Stimulated activated CD4-positive, alpha-beta T cell treated with anti-CD3 and anti-CD28 coated beads, Interleukin-2, amount 100 ng/mL, for 4 hours (primary cell): ENCODE results near the gene ERCC2.
"Not testable (repeated sequence)": the region's sequence is repeated elsewhere in the genome, so short reads cannot be mapped to it uniquely, and the experiment has no call there.

ENCODE experiments used
- DNase-seq: peaks from one replicate; pipeline ENCODE4 v3.0.0-alpha.2; 2020; ENCODE audit warnings: low read depth

Gene ERCC2

DNA sequence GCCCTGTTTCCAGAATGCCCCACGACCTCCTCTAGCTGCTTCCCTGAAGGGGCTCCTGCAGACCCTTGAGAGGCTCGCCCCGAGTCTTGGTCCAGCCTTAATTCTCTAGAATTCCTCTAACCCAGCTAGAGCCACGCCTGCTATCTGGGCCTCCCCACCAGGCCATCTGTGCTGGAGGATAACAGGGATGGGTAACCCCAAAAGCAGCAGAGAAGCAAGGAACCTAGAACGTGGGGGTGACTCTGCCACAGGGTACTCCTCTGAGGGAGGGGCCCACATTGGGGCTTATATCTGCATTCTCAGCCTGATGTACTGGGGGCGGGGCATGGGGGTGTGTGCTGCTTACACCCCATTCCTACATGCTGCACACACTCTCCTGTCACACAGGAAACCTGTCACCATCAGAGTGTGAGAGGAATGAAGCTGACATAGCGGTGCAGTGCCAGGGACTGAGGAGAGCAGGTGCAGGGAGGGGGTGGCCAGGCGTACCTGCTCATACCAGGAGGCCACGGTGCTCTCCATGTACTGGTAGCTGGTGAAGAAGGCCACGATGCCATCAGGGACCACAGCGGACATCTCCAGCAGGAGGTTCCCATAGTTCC, 16.0 kb downstream of the ERCC2 start:
- no peak for DNase-seq

DNA sequence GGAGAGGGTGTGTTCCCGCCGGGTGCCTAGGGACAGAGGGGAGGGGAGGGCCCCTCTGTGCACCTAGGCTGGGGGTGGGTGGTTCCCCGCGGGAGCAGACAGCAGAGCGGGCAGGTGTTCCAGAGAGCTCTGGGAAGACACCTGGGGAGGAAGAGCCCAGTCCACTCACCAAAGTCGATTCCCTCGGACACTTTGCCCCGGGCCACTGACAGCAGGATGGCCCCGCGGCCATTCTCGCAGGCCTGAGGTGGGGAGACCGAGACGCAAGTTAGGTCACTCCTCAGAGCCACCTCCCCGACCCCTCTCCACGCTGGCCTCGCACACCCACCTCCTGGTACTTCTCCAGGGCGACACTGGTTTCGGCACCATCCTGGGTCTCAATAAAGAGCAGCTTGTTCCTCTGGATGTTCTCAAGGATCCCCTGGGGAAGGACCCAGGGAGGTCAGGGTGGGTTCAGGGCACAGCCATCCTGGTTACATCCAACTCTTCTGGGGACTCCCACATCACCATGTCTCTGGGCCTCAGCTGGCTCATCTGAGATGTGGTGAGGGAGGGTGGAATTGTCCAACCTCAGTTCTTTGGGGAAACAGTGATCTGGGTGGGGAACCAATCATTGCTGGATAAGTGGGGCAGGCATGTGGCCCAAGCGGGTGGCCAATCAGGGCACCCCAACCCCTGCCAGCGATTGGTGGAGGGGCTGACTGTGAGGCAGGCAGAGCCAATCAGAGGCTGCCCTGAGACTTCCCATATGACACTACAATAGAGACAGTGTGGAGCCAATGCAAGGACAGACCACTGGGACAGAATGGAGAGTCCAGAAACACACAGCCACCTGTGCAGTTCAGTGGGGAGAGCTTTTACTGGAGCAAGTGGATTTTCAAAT, 17.2 kb downstream of the ERCC2 start:
- DNase-seq, result no peak

DNA sequence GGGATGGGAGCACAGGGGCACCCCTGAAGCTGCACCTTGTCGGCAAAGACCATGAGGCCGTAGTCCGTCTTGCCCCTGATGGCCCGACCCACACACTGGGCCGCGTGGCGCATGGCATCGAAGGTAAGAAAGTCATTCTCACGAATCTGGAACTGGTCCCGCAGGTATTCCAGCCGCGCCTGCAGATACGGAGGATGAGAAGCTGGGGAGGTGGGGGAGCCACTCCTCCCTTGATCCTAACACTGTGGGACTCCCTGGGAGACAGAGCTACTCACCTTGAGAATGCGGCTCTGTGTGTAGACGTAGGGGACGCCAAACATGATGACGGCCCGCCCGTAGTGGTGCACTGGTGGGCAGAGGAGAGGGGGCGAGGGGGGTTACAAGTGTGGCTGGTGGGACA, 17.9 kb downstream of the ERCC2 start:
- no peak for DNase-seq

DNA sequence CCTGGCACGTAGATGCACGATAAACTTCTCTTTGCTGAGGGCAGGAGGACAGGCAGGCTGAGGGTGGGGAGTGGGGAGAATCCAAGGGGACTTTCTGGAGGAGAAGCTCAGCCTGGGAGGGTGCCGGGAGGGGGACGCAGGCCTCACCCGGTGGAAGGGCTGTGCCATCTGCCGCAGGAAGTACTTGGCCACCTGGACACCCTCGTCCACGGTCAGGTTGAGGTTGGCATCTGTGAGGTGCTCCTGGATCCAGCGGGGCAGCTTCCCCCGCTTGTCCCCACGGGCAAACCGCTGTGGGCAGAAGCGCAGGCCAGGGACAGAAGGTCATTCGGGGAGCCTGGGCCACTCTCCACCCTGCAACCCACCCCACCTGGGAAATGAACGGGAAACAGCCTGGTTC, 18.3 kb downstream of the ERCC2 start:
- no peak for DNase-seq

DNA sequence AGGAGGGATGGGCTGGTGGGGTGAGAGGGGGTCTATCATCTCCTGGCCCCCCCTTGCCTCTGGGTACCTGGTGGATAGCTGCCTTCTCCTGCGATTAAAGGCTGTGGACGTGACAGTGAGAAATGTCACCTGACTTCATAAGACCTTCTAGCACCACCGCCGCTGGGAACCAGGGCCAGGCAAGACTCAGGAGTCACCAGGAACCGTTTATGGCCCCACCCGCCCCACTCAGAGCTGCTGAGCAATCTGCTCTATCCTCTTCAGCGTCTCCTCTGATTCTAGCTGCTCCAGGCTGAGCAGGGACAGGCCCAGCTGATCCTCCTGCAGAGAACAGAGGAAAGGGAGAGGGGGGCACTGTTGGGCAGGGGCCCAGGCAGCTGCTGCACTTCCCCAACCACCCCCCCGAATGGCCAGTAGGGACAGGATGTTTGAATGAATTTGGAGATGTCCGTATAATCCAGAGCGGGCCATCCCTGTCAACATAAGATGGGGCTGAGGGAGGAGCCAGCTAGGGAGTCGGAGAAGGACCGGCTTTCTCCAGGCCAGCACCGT, 18.9 kb downstream of the ERCC2 start:
- DNase-seq, result no peak

DNA sequence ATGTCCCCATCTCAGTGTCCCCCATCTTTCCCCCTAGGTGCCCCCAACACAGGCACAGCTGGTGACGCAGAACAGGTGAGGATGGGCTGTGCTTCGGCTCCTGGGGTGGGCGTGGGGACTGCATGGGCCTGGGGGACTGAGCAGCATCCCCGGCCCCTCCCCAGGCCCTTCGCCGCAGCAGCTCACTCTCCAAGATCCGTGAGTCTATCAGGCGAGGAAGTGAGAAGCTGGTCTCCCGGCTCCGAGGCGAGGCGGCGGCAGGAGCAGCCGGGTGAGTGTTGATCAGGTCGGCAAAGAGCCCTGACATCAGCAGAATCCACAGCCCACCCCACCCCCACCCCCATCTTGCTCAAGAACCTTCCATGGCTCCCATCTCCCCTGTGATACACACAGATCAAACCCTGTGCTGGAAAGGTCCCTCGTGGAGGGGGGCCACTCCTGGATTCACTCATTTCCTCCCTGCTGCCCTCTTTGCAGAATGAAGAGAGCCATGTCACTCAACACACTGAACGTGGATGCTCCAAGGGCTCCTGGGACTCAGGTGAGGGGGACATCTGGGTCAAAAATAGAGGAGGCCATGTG, 19.8 kb downstream of the ERCC2 start:
- DNase-seq, result no peak

DNA sequence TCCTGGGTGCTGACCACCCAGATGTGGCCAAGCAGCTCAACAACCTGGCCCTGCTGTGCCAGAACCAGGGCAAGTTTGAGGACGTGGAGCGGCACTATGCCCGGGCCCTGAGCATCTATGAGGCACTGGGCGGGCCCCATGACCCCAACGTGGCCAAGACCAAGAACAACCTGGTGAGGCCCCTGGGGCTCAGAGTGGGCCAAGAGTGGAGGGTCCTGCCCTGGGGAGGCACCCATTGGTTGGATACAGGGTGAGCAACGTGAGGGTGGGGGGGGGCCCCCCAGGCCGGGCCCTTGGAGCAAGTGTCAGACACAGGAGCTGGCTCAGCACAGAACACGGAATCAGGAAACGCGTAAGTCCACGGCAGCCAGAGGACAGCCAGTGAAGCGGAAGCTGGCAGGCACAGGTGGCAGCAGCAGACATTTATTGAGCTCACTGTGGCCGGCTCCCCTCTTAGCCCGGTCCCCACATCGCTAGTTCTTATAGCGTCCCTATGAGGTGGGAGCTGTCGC, 20.9 kb downstream of the ERCC2 start:
- DNase-seq, result no peak

DNA sequence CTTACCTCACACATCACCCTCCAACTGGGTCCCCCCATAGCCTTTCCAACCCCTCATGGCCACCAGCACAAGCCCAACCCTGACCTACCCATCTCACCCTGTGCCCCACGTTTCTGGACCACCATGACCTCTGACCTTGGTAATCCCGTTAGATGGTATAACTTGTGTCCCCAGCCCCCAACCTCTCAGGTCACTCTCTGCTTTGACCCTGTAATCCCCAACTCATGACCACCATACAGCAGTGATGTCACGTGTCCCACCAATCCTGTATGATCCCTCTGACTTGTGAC, 21.3 kb downstream of the ERCC2 start:
- no peak for DNase-seq

DNA sequence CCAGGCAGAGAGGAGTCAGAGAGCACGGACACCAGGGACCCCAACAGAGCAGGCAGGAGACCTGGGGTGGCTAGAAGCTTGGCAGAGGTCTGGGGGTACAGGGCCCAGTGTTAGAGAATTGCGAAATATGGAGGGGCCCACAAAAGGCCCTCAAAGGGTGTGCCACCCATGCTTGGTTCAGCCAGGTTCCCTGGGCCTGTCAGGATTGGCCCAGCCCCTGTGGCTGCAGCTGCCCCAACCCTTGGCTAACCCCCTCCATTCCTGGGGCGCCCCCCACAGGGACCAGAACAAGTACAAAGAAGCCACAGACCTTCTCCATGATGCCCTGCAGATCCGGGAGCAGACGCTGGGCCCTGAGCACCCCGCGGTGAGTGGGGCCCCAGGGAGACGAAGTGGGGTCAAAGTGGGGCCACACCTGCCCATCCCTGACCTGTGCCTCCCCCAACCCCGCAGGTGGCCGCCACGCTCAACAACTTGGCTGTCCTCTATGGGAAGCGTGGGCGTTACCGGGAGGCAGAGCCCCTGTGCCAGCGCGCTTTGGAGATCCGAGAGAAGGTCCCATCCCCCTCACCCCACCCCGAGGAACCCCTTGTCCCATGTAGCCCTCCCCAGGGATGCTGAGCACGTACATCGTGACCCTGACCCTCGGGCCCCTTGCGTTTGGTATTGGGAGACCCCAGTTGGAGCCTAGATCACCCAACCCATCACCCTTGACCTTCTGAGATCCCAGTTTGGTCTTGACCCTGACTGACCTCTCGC, 21.8 kb downstream of the ERCC2 start:
- no peak for DNase-seq

DNA sequence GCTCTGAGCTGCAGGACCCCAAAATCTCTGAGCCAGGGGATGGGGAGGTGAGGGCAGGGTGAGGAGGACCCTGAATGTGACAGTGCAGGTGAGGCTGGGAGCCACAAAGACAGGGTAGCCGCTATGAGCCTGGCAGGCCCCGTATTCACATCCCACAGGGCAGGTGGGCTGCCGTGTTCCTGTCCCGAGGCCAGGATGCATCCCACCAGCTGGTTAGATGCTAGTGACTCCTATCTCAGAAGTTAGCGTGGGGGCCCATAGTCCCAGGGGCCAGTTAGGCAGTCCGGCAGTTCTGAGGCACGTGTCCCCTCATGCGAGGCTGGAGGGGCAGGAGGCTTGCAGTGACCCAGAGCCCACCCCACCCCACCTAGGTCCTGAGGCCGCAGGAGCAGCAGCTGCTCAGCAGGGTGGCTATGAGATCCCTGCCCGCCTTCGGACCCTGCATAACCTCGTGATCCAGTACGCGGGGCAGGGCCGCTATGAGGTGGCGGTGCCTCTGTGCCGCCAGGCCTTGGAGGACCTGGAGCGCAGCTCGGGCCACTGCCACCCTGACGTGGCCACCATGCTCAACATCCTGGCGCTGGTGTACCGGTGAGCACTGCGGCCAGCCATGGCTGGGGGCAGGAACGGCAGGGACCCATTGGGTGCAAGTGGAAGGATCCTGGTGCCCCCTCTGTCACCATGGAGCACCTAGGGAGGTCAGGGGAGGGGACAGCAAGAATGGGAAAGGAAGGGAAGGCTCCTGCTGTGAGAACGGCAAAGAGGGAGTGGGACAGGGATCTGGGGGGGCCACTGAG, 22.6 kb downstream of the ERCC2 start:
- DNase-seq, result no peak

DNA sequence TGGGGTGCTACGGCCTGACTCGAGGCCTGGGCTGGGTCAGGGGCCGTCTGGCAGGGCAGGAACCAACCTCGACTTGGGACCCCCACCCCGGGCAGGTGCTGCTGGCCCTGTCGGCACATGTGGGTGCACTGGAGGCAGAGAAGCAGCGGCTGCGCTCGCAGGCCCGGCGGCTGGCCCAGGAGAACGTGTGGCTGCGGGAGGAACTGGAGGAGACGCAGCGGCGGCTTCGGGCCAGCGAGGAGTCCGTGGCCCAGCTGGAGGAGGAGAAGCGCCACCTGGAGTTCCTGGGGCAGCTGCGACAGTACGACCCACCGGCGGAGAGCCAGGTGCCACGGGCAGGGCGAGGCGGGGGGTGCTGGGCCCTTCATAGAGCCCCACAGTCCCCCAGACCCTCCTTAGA, 23.9 kb downstream of the ERCC2 start:
- no peak for DNase-seq

DNA sequence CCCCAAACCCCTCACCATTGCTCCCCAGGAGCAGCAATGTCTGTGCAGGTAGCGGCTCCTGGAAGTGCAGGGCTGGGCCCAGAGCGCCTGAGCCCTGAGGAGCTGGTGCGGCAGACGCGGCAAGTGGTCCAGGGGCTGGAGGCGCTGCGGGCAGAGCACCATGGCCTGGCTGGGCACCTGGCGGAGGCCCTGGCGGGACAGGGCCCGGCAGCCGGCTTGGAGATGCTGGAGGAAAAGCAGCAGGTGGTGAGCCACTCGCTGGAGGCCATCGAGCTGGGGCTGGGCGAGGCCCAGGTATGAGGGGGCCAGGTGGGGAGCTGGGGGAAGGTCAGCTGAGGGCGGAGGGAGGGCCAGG, 24.9 kb downstream of the ERCC2 start:
- no peak for DNase-seq

DNA sequence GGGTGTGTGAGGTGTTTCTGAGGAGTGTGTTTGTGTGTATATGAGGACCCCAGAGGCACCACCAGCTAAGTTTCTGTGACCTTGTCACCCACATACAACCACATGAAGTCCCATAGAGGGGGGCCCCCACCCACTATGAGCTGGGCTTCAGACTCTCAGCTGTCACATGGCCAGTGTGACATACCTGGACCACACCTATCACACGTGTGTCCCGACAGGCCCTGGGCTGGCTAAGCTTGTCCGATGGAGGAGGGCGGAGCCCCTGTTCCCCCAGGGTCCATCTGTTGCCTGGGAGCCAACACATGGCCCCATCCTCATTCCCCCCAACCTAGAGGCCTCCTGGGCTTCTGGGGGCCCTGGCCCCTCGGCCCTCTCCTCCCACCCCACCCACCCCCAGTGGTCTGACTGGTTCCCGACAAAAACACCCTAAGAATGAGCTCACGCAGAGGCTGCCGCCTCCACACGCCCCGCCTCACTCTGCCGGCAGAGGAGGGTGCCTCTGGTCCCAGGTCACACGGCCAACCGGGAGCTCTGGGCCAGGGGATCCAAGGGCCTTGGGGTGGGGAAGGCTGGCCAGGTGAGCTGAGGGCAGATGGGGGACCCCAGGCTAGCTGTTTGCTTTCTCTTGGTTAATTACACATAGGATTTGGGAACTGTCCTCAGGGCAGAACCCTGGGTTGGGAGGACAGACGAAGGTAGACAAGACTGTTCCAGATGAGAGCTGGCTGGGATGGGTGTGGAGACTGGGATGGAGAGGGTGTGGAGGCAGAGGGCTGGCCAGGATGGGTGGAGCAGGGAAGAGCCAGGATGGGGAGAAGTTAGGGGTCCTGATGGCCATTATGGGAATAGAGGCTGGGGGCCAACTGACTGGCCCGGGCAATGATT, 25.5 kb downstream of the ERCC2 start:
- DNase-seq, result no peak

DNA sequence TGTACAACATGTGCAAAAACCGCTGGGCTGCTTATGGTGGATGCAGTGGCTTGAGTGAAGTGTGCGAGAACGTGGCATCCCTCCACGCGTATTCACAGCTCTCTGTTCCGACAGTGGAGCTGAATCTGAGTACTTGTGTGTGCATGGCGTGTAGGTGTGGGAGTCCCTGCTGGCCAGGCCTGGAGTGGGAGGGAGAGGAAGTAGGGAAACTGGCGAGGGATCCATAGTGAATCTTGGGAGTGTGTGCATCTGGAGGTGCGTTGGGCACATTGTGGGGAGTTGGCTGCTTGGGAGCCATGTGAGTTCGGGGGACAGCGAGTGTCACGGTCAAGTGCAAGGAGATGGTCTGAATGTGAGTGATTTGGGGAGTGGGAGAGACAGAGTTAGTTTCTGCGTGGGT, 27.5 kb downstream of the ERCC2 start:
- DNase-seq, result no peak

DNA sequence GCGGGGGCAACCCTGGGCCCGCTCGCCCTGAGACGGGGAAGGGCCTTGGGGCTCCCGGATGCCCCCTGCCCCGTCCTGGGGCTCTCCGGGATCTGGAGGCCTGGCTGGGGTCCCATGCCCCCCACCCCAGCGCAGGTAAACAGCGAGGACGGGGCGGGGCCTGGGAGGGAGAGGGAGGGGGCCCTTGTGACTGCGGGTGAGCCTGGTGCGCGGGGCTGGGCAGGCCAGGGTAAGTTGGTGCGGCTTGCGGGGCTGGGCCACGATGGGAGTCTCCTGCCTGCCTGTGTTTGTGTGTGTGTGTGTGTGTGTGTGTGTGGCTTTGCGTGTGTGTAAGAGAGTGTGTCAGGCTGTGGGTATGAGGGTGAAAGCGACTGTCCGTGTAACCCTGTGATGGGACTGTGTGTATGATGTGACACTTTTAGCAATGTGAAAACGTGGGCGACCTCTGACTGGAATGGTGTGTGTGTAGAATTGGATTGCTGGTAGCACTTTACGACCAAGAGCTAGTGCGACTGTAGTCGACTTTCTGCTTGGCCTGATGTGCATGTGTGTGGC, 29.4 kb downstream of the ERCC2 start:
- no peak for DNase-seq

DNA sequence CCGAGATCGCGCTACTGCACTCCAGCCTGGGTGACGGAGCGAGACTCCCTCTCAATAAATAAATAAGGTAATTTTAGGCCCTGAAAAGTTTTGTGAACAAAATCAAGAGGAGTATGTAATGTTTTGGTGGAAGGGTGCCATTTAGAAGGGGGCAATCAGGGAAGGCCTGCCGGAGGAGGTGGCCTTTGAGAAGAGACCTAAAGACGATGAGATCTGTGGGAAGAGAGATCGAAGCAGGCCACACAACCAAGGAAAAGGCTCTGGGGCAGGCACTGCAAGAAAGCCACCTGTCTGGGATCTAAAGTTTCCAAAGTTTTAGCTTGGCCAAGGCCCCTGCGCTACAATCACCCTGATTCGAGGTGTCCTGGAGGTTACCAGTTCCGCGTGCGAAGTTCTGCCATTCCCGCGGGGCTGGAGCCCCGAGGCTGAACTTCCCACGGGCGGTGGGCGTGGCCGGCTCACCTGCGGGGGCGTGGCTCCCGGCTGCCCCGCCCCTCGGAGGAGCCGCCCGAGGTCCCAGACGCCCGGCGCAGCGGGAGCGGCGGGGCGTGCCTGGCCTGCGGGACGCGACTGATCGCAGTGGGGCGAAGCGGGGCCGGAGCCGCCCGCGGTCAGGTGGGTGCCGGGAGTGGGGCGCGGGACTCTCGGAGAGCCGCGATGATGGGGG, 30.0 kb downstream of the ERCC2 start, which contains the start of gene KLC3:
TSS of gene KLC3 (plus strand) at position 519 of the 667 bp plus-strand sequence. CDS start 4,792 bp downstream, outside the sequence.
- DNase-seq, result peak; percentile 14

DNA sequence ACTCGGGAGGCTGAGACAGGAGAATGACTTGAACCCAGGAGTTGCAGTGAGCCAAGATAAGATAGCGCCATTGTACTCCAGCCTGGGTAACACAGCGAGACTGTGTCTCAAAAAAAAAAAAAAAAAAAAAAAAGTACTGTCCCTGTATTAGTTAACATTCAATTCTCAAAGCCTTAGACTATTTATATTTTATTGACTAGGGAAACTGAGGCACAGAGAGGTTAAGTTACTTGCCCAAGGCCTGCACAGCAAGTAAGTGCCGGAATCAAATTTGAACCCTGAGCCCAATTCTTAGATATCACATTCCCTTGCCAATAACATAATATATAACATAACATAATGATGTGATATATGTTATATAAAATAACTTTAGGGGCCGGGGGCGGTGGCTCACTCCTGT, 30.7 kb downstream of the ERCC2 start:
- no peak for DNase-seq

DNA sequence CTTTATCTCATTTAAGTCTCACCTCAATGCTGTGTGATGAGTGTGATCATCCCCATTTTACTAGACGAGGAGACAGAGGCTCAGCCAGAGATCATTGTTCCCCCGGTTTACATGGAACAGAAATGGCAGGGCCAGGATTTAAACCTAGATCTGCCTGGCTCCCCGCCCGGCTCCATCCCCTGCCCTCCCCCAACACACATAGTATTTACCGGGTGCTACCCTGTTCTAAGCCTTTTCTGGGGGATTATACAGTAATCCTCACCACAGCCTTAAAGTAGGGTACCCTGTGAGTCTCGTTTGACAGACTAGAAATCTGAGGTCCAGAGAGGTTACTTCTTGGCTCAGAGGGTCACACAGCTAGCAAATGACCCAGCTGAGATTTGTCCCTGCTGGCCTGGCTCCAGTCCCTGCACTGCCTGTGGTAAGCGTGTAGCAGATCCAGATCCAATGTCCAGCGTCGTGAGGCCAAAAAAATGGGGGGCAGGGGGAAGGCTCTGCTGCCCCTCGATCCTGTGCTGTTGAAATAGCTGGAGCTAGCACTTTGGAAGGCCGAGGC, 33.6 kb downstream of the ERCC2 start:
- DNase-seq, result no peak

DNA sequence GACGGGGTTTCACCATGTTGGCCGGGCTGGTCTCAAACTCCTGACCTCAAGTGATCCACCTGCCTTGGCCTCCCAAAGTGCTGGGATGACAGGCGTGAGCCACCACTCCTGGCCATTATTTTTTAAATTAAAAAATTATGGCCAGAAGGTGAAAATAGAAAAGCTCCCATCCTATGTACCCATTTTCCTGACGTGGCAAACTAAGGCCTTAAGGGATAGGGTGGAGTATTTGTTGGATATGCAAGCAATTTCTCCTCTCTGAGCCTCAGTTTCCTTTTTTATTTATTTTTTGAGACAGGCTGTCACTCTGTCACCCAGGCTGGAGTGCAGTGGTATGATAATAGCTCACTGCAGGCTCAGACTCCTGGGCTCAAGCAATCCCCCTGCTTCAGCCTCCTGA, 35.5 kb downstream of the ERCC2 start:
- DNase-seq, result not testable (repeated sequence)
